Osteoblast (primary cell): ENCODE data around the gene FPR2. TPM values are rescaled to one million over a fixed set of nuclear protein-coding genes. Genes with fewer than 3 reads are reported as not detected.

Experiments
- DNase-seq: peaks from one replicate; pipeline ENCODE4 v3.0.0; 2011; ENCODE audit warnings: low spot score, mixed read lengths; ENCODE audit not compliant: insufficient read length; ENCODE audit errors: missing footprints
- H2AFZ ChIP-seq: 2 replicates; pipeline ENCODE4 v1.6.0; 2011; ENCODE audit warnings: mild to moderate bottlenecking, low read length
- H3K27ac ChIP-seq: 2 replicates; pipeline ENCODE4 v1.5.1; 2011; ENCODE audit warnings: mild to moderate bottlenecking, low read depth, low read length, moderate library complexity
- H3K27me3 ChIP-seq: 2 replicates; pipeline ENCODE4 v1.6.0; 2012; ENCODE audit warnings: mild to moderate bottlenecking, control low read depth, inconsistent platforms, low read length, moderate library complexity; ENCODE audit not compliant: insufficient read depth
- H3K36me3 ChIP-seq: 2 replicates; pipeline ENCODE4 v1.5.1; 2011; ENCODE audit warnings: mild to moderate bottlenecking, low read length, control low read depth, moderate library complexity; ENCODE audit not compliant: insufficient read depth
- H3K4me1 ChIP-seq: 2 replicates; pipeline ENCODE4 v1.5.1; 2011; ENCODE audit warnings: mild to moderate bottlenecking, low read length, control low read depth, moderate library complexity; ENCODE audit not compliant: insufficient read depth
- H3K4me2 ChIP-seq: 2 replicates; pipeline ENCODE4 v1.6.0; 2011; ENCODE audit warnings: mild to moderate bottlenecking, low read length; ENCODE audit not compliant: insufficient read depth
- H3K4me3 ChIP-seq: fragments of 200-600 bp; sonication (generic); 3 replicates; pipeline ENCODE4 v1.5.1; 2012; ENCODE audit warnings: mild to moderate bottlenecking, low read length, inconsistent platforms; ENCODE audit not compliant: insufficient read depth
- H3K79me2 ChIP-seq: 2 replicates; pipeline ENCODE4 v1.6.0; 2012; ENCODE audit warnings: mild to moderate bottlenecking, low read length, control low read depth, inconsistent platforms; ENCODE audit not compliant: insufficient read depth
- H3K9me3 ChIP-seq: 2 replicates; pipeline ENCODE4 v1.5.1; 2011; ENCODE audit warnings: low read depth, low read length, control low read depth
- H4K20me1 ChIP-seq: 2 replicates; pipeline ENCODE4 v1.6.0; 2012; ENCODE audit warnings: mild to moderate bottlenecking, low read length, control low read depth; ENCODE audit not compliant: insufficient read depth
- CTCF ChIP-seq: IDR thresholded peaks from 2 replicates; pipeline ENCODE4 v1.5.1; 2011; ENCODE audit warnings: mild to moderate bottlenecking, low read depth, low read length, moderate library complexity; ENCODE audit errors: extremely low read depth
- total RNA-seq: library from RNA; depleted of rRNA; stranded (reverse); fragments of >200 nt; gene quantifications from 2 replicates; pipeline ENCODE4 v1.2.3, GENCODE V29; 2012

The FPR2 gene
- total RNA-seq, 1 donor: 0.36 TPM

GRCh38 chr19:51798062-51798461 lies 37.1 kb downstream of the FPR2 start:
- no peak for TF ChIP-seq CTCF
- H3K9me3 ChIP-seq: no peaks in the 10 kb centered on the region
- no peaks in the 10 kb centered on the region for H4K20me1 ChIP-seq
- H3K4me1 ChIP-seq: peaks cover 18% of the 10 kb centered on the region
- no peak overlapping the region for H3K4me3 ChIP-seq
- H2AFZ ChIP-seq: no peak overlapping the region
- H3K79me2 ChIP-seq: no peaks in the 10 kb centered on the region
- DNase-seq: no peak
- no peak overlapping the region for H3K4me2 ChIP-seq
- no peak overlapping the region for H3K27ac ChIP-seq
- H3K36me3 ChIP-seq: no peaks in the 10 kb centered on the region
- H3K27me3 ChIP-seq: no peaks in the 10 kb centered on the region

- Histone ChIP-seq H3K4me3 (peak overlapping the region; percentile 56), H4K20me1 (no peaks in the 10 kb centered on the region), H3K36me3 (no peaks in the 10 kb centered on the region), H3K4me1 (peaks cover 18% of the 10 kb centered on the region), H3K79me2 (no peaks in the 10 kb centered on the region), H3K9me3 (no peaks in the 10 kb centered on the region), H3K27ac (peak overlapping the region; percentile 82), H2AFZ (peak overlapping the region; percentile 82), H3K4me2 (peak overlapping the region; percentile 69), H3K27me3 (no peaks in the 10 kb centered on the region)
- DNase-seq: peak; percentile 91
- peak; percentile 30 for TF ChIP-seq CTCF
Measured at GRCh38 chr19:51799034-51799773, 38.2 kb downstream of the FPR2 start.

GRCh38 chr19:51799774-51800472 lies 38.9 kb downstream of the FPR2 start:
- peak overlapping the region; percentile 82 for H3K27ac ChIP-seq
- no peaks in the 10 kb centered on the region for H3K9me3 ChIP-seq
- no peaks in the 10 kb centered on the region for H3K79me2 ChIP-seq
- H3K4me1 ChIP-seq: peaks cover 18% of the 10 kb centered on the region
- DNase-seq: no peak
- H2AFZ ChIP-seq: peak overlapping the region; percentile 21
- no peak for TF ChIP-seq CTCF
- no peaks in the 10 kb centered on the region for H3K36me3 ChIP-seq
- no peaks in the 10 kb centered on the region for H3K27me3 ChIP-seq
- H3K4me3 ChIP-seq: no peak overlapping the region
- H3K4me2 ChIP-seq: peak overlapping the region; percentile 69
- no peaks in the 10 kb centered on the region for H4K20me1 ChIP-seq
